Smooth muscle cell (in vitro differentiated cells): Measurements from ENCODE around the gene ADPRH. TPM values are rescaled to one million over a fixed set of nuclear protein-coding genes. Genes with fewer than 3 reads are reported as not detected.

Experiments used
- DNase-seq: peaks from one replicate; lab custom pipeline; 2025; ENCODE audit not compliant: unreplicated experiment; lab: John Stamatoyannopoulos, UW
- H2AFZ ChIP-seq: fragments of 200-600 bp; sonication (generic); 2 replicates; pipeline ENCODE4 v1.6.0; 2016; ENCODE audit warnings: antibody characterized with exemption, low read depth, mild to moderate bottlenecking
- H3F3A ChIP-seq: fragments of 200-600 bp; sonication (generic); 2 replicates; pipeline ENCODE4 v1.6.0; 2017; ENCODE audit warnings: antibody characterized with exemption, low read depth
- H3K27ac ChIP-seq: fragments of 200-600 bp; sonication (generic); 2 replicates; pipeline ENCODE4 v1.5.1; 2016; ENCODE audit warnings: low read depth, mild to moderate bottlenecking
- H3K27me3 ChIP-seq: fragments of 200-600 bp; sonication (generic); 2 replicates; pipeline ENCODE4 v1.6.1; 2016; ENCODE audit warnings: low read depth, mild to moderate bottlenecking
- H3K36me3 ChIP-seq: fragments of 200-600 bp; sonication (generic); 2 replicates; pipeline ENCODE4 v1.5.1; 2016; ENCODE audit warnings: low read depth
- H3K4me1 ChIP-seq: fragments of 200-600 bp; sonication (generic); 2 replicates; pipeline ENCODE4 v1.5.1; 2016; ENCODE audit warnings: low read depth
- H3K4me2 ChIP-seq: fragments of 200-600 bp; sonication (generic); 2 replicates; pipeline ENCODE4 v1.6.0; 2016; ENCODE audit warnings: mild to moderate bottlenecking
- H3K4me3 ChIP-seq: fragments of 200-600 bp; sonication (generic); 2 replicates; pipeline ENCODE4 v1.5.1; 2016; ENCODE audit warnings: mild to moderate bottlenecking
- H3K79me2 ChIP-seq: fragments of 200-600 bp; sonication (generic); 2 replicates; pipeline ENCODE4 v1.6.0; 2016; ENCODE audit warnings: low read depth, mild to moderate bottlenecking
- H3K9ac ChIP-seq: fragments of 200-600 bp; sonication (generic); 2 replicates; pipeline ENCODE4 v1.6.0; 2016; ENCODE audit warnings: low read depth
- H3K9me3 ChIP-seq: fragments of 200-600 bp; sonication (generic); replicated peaks from 2 replicates; pipeline ENCODE4 v1.5.1; 2016; ENCODE audit warnings: low read depth
- H4K20me1 ChIP-seq: fragments of 200-600 bp; sonication (generic); 2 replicates; pipeline ENCODE4 v1.6.0; 2016; ENCODE audit warnings: low read depth
- CTCF ChIP-seq: fragments of 200-600 bp; sonication (generic); IDR thresholded peaks from 2 replicates; pipeline ENCODE4 v1.5.1; 2017; ENCODE audit warnings: borderline replicate concordance, mild to moderate bottlenecking, antibody characterized with exemption; ENCODE audit not compliant: insufficient read depth, poor library complexity, severe bottlenecking
- WGBS: methylation state at CpG from one replicate; pipeline ENCODE4 v1.1.7; 2016; ENCODE audit warnings: low lambda C conversion rate; 5-methylcytosine and 5-hydroxymethylcytosine counted together
- polyA plus RNA-seq: library from polyadenylated mRNA; unstranded; fragments of >200 nt; fragmentation: Nextera tagmentation; extraction: Ambion mirVana; gene quantifications from 2 replicates; pipeline ENCODE4 v1.2.1, GENCODE V29; 2016
- total RNA-seq: library from RNA; depleted of rRNA; stranded (reverse); fragments of >200 nt; gene quantifications from 2 replicates; pipeline ENCODE4 v1.2.3, GENCODE V29; 2014

The ADPRH gene
- total and polyA plus RNA-seq, 2 experiments from 2014 or later, result 1.3 to 2.9 TPM

- H3K27ac ChIP-seq, result peak overlapping the region; percentile 96
- H3K79me2 ChIP-seq, result no peaks in the 10 kb centered on the region
- no peak for DNase-seq
- no peak for TF ChIP-seq CTCF
- peak overlapping the region; percentile 79 for H3K9ac ChIP-seq
- H3K27me3 ChIP-seq, result no peaks in the 10 kb centered on the region
- H3K9me3 ChIP-seq, result no peaks in the 10 kb centered on the region
- no peak overlapping the region for H3K4me3 ChIP-seq
- no peaks in the 10 kb centered on the region for H3K36me3 ChIP-seq
- no peak overlapping the region for H2AFZ ChIP-seq
- peaks cover 14% of the 10 kb centered on the region for H3F3A ChIP-seq
- 39% methylated on average over 3 of the region's 3 CpGs for WGBS
- peak overlapping the region; percentile 69 for H3K4me2 ChIP-seq
- H4K20me1 ChIP-seq, result no peaks in the 10 kb centered on the region
- peaks cover 13% of the 10 kb centered on the region for H3K4me1 ChIP-seq
These were observed 58.6 kb downstream of the ADPRH start for GRCh38 chr3:119637679-119638477.

Other genes with a start within 250 kb of the ADPRH start
- 79.2 and 129 TPM in 2 replicates for gene TMEM39A, start 115.9 kb upstream of the ADPRH start, total RNA-seq
- gene TMEM39A, start 115.9 kb upstream of the ADPRH start, polyA plus RNA-seq, result 59.6 and 64.6 TPM in 2 replicates
- gene POGLUT1, start 110.5 kb upstream of the ADPRH start, total RNA-seq, result 14.6 and 21.1 TPM in 2 replicates
- gene POGLUT1, start 110.5 kb upstream of the ADPRH start, polyA plus RNA-seq, result 12.1 and 15.4 TPM in 2 replicates
- 66.1 and 83.8 TPM in 2 replicates for gene TIMMDC1, start 80.9 kb upstream of the ADPRH start, total RNA-seq
- gene TIMMDC1, start 80.9 kb upstream of the ADPRH start, polyA plus RNA-seq, result 145 and 156 TPM in 2 replicates
- 0.04 TPM in 1 of 2 replicates, not detected in the other for gene CD80, start 19.9 kb upstream of the ADPRH start, total RNA-seq
- gene CD80, start 19.9 kb upstream of the ADPRH start, polyA plus RNA-seq, result not detected in 2 replicates
- not detected in 2 replicates for gene PLA1A, start 18.4 kb downstream of the ADPRH start, total RNA-seq
- gene PLA1A, start 18.4 kb downstream of the ADPRH start, polyA plus RNA-seq, result not detected in 2 replicates
- gene POPDC2, start 81.1 kb downstream of the ADPRH start, total RNA-seq, result 1.2 and 2.1 TPM in 2 replicates
- gene POPDC2, start 81.1 kb downstream of the ADPRH start, polyA plus RNA-seq, result 0.94 and 1.5 TPM in 2 replicates
- gene COX17, start 97.9 kb downstream of the ADPRH start, total RNA-seq, result 22.7 and 69.4 TPM in 2 replicates
- gene COX17, start 97.9 kb downstream of the ADPRH start, polyA plus RNA-seq, result 47.0 and 60.0 TPM in 2 replicates
- gene CFAP91, start 123.5 kb downstream of the ADPRH start, total RNA-seq, result 0.36 TPM in 1 of 2 replicates, not detected in the other
- 0.40 TPM in 1 of 2 replicates, not detected in the other for gene CFAP91, start 123.5 kb downstream of the ADPRH start, polyA plus RNA-seq
- gene NR1I2, start 202.6 kb downstream of the ADPRH start, total RNA-seq, result not detected in 2 replicates
- not detected in 2 replicates for gene NR1I2, start 202.6 kb downstream of the ADPRH start, polyA plus RNA-seq